Testis (tissue), 2 donors: Measurements from ENCODE around the gene DLGAP4.

Experiments used
- CTCF ChIP-seq, 3 experiments: fragments of 450-650 bp in 2 of 3; fragments of 200-600 bp in 1 of 3; sonication (generic) in 1 of 3; IDR thresholded peaks; one replicate each; pipeline ENCODE4 v1.5.1; 2016 to 2019; ENCODE audit warnings: antibody characterized with exemption in 3 of 3, mild to moderate bottlenecking in 2 of 3, moderate library complexity in 1 of 3
- POLR2A ChIP-seq: fragments of 450-650 bp; IDR thresholded peaks from one replicate; pipeline ENCODE4 v1.6.1; 2017; ENCODE audit warnings: antibody characterized with exemption, mild to moderate bottlenecking, moderate library complexity

- TF ChIP-seq CTCF (IDR thresholded peaks at IDR 0.05) = no peak
- no peak for TF ChIP-seq POLR2A
Observed at GRCh38 chr20:36391456-36391855, 85.3 kb downstream of the DLGAP4 start.
